Hypothalamus (tissue), 51 donors: ENCODE measurements around the gene ZNF786.
"Not testable (repeated sequence)": the region's sequence is repeated elsewhere in the genome, so short reads cannot be mapped to it uniquely, and the experiment has no call there.

Source experiments
- DNase-seq, 51 donors: peaks; one replicate each; lab custom pipeline; 2025; lab: John Stamatoyannopoulos, UW

Gene ZNF786

GRCh38 chr7:149090397-149091195 is at the start of gene ZNF786:
TSS of gene ZNF786 (minus strand) at chr7:149090718. CDS start at chr7:149090640, 78 bp downstream.
- DNase-seq: peak; percentile 43 to 92 (median 79)

GRCh38 chr7:149136118-149136517 is 45.6 kb upstream of the ZNF786 start:
- DNase-seq: no peak

- DNase-seq: no peak
Measured at GRCh38 chr7:149133028-149133710, 42.7 kb upstream of the ZNF786 start.

GRCh38 chr7:149130572-149131198 is 40.2 kb upstream of the ZNF786 start:
- no peak for DNase-seq

- DNase-seq: peak in 41 of 51 donors; percentile 24 to 93 (median 63)
Measured at GRCh38 chr7:149126662-149127266, 36.2 kb upstream of the ZNF786 start.

- peak; percentile 57 to 95 (median 85) for DNase-seq
Measured at GRCh38 chr7:149125863-149126661, 35.5 kb upstream of the ZNF786 start, which contains the start of gene ZNF425. TSS of gene ZNF425 (minus strand) at chr7:149126324. CDS start at chr7:149126213, 111 bp downstream.

- DNase-seq: peak in 3 of 51 donors; percentile 25 to 52 (median 51)
Measured at GRCh38 chr7:149125189-149125862, 34.8 kb upstream of the ZNF786 start.

GRCh38 chr7:149109969-149110368 is 19.5 kb upstream of the ZNF786 start:
- DNase-seq: no peak

GRCh38 chr7:149104749-149105148 is 14.2 kb upstream of the ZNF786 start:
- no peak for DNase-seq

- no peak for DNase-seq
Measured at GRCh38 chr7:149104214-149104613, 13.7 kb upstream of the ZNF786 start.

- no peak for DNase-seq
Measured at GRCh38 chr7:149103424-149103823, 12.9 kb upstream of the ZNF786 start.

- no peak for DNase-seq
Measured at GRCh38 chr7:149102666-149103065, 12.1 kb upstream of the ZNF786 start.

GRCh38 chr7:149100821-149101220 is 10.3 kb upstream of the ZNF786 start:
- no peak for DNase-seq

GRCh38 chr7:149099058-149099457 is 8.5 kb upstream of the ZNF786 start:
- DNase-seq: no peak

GRCh38 chr7:149097088-149097487 is 6.6 kb upstream of the ZNF786 start:
- DNase-seq: no peak

GRCh38 chr7:149093228-149093627 is 2.7 kb upstream of the ZNF786 start:
- no peak for DNase-seq

- DNase-seq: not testable (repeated sequence)
Measured at GRCh38 chr7:149092244-149092643, 1.7 kb upstream of the ZNF786 start.

GRCh38 chr7:149087376-149087775 is 3.1 kb downstream of the ZNF786 start:
- no peak for DNase-seq

- DNase-seq: no peak
Measured at GRCh38 chr7:149085866-149086265, 4.7 kb downstream of the ZNF786 start.
